Neutrophil (primary cell): ENCODE data around the gene GFI1B.

ENCODE experiments used
- H3K27ac ChIP-seq: fragments of 200-600 bp; sonication (generic); 2 replicates; pipeline ENCODE4 v1.5.1; 2016; ENCODE audit warnings: mild to moderate bottlenecking, moderate library complexity
- H3K27me3 ChIP-seq: fragments of 200-600 bp; sonication (generic); 2 replicates; pipeline ENCODE4 v1.6.0; 2016; ENCODE audit warnings: mild to moderate bottlenecking
- H3K36me3 ChIP-seq: fragments of 200-600 bp; sonication (generic); 2 replicates; pipeline ENCODE4 v1.5.1; 2017
- H3K4me1 ChIP-seq, 2 experiments: fragments of 200-600 bp in 1 of 2; sonication (generic) in 1 of 2; 1 replicate in 1 of 2; 2 replicates in 1 of 2; pipeline versions ENCODE4 v1.5.1 to v1.6.1; 2013 to 2016; ENCODE audit warnings: low read depth in 1 of 2, low read length in 1 of 2, mild to moderate bottlenecking in 1 of 2, moderate library complexity in 1 of 2; ENCODE audit not compliant: control insufficient read depth in 1 of 2, insufficient read depth in 1 of 2
- H3K4me3 ChIP-seq, 2 experiments: fragments of 200-600 bp in 1 of 2; sonication (generic) in 1 of 2; 1 replicate in 1 of 2; 2 replicates in 1 of 2; pipeline ENCODE4 v1.5.1; 2013 to 2016; ENCODE audit warnings: low read depth in 1 of 2, low read length in 1 of 2, mild to moderate bottlenecking in 1 of 2, moderate library complexity in 1 of 2
- H3K9me3 ChIP-seq: fragments of 200-600 bp; sonication (generic); 2 replicates; pipeline ENCODE4 v1.5.1; 2016
- CTCF ChIP-seq: fragments of 200-600 bp; sonication (generic); IDR thresholded peaks from 2 replicates; pipeline ENCODE4 v1.5.1; 2016; ENCODE audit warnings: antibody characterized with exemption

GFI1B gene

DNA sequence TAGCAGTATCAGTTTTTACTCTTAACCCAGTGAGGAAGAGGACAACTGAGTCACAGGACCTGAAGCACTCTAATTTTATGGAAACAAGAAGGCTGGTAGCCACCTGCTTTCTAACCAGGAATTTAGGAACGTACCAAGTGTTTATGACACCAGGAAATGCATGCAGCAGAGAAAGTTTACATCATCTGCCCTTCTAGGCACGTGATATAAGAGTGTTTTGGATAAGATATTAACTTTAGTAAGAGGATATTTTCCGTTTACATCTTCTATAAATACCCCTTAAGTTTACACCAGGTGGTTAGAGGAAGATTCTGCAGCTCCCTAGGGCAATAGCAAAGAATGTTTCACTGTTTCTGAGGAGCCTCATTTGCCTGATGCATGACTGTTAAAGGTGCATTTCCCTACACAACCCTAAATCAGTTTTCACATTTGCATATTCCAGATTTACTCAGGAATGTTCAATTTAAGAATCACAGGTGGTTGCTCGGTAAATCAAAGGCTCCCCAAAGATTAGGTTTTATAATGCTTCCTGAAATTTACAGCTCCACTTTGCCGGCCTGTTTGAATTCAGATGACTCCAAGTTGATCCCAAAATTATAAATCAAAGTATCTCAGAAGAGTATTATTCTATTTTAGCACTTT is 35.8 kb upstream of the GFI1B start:
- Histone ChIP-seq H3K9me3 (no peaks in the 10 kb centered on the region), H3K27me3 (no peaks in the 10 kb centered on the region), H3K36me3 (no peaks in the 10 kb centered on the region), H3K4me3 (no peak overlapping the region), H3K27ac (no peak overlapping the region), H3K4me1 (peaks cover 20 to 24% of the 10 kb centered on the region in 2 experiments)
- no peak for TF ChIP-seq CTCF

- Histone ChIP-seq H3K9me3 (no peaks in the 10 kb centered on the region), H3K27ac (peak overlapping the region; percentile 98), H3K4me1 (peaks cover 20 to 24% of the 10 kb centered on the region in 2 experiments), H3K27me3 (no peaks in the 10 kb centered on the region), H3K4me3 (peak overlapping the region; percentile 75 to 86), H3K36me3 (no peaks in the 10 kb centered on the region)
- no peak for TF ChIP-seq CTCF
Measured at GRCh38 chr9:132943651-132944293, 34.7 kb upstream of the GFI1B start.

GRCh38 chr9:132944294-132945185 is 34.0 kb upstream of the GFI1B start, which contains the start of gene TSC1:
TSC1 (minus strand) TSS chr9:132944616; CDS start chr9:132928872, 15,744 bp downstream.
- Histone ChIP-seq H3K4me3 (peak within 1 kb of the TSS; percentile 75 to 86), H3K4me1 (peaks cover 20 to 24% of the 10 kb centered on the region in 2 experiments), H3K27me3 (no peaks in the 10 kb centered on the region), H3K27ac (peak within 1 kb of the TSS; percentile 98), H3K36me3 (no peaks in the 10 kb centered on the region), H3K9me3 (no peaks in the 10 kb centered on the region)
- TF ChIP-seq CTCF: peak; percentile 17

- H3K4me3 ChIP-seq: peak overlapping the region; percentile 75 to 86
- H3K36me3 ChIP-seq: no peaks in the 10 kb centered on the region
- no peaks in the 10 kb centered on the region for H3K9me3 ChIP-seq
- no peak for TF ChIP-seq CTCF
- no peaks in the 10 kb centered on the region for H3K27me3 ChIP-seq
- H3K27ac ChIP-seq: peak overlapping the region; percentile 98
- peaks cover 20 to 24% of the 10 kb centered on the region in 2 experiments for H3K4me1 ChIP-seq
Measured at GRCh38 chr9:132945186-132946130, 33.0 kb upstream of the GFI1B start.

- Histone ChIP-seq H3K27ac (peak overlapping the region; percentile 98), H3K4me3 (no peak overlapping the region), H3K4me1 (peaks cover 20 to 24% of the 10 kb centered on the region in 2 experiments), H3K27me3 (no peaks in the 10 kb centered on the region), H3K36me3 (no peaks in the 10 kb centered on the region), H3K9me3 (no peaks in the 10 kb centered on the region)
- no peak for TF ChIP-seq CTCF
Measured at GRCh38 chr9:132946211-132946610, 32.3 kb upstream of the GFI1B start.
